NCI-H128 (cell line): ENCODE data around the gene SH3BGRL3.
"Not testable (repeated sequence)": the region's sequence is repeated elsewhere in the genome, so short reads cannot be mapped to it uniquely, and the experiment has no call there.

Experiments
- DNase-seq: peaks from one replicate; lab custom pipeline; 2025; ENCODE audit not compliant: unreplicated experiment; lab: John Stamatoyannopoulos, UW

Gene SH3BGRL3

GRCh38 chr1:26315874-26316850 is 36.3 kb downstream of the SH3BGRL3 start:
- DNase-seq, result no peak

- no peak for DNase-seq
Observed at GRCh38 chr1:26317146-26317545, 37.3 kb downstream of the SH3BGRL3 start.

- no peak for DNase-seq
Observed at GRCh38 chr1:26317612-26318337, 37.9 kb downstream of the SH3BGRL3 start, which contains the start of gene CD52. Gene CD52, plus strand, starts transcription at chr1:26317958. Its CDS starts 60 bp downstream, at chr1:26318018.

GRCh38 chr1:26318338-26319064 is 38.6 kb downstream of the SH3BGRL3 start:
- DNase-seq, result no peak

- DNase-seq, result no peak
Observed at GRCh38 chr1:26320896-26321295, 41.0 kb downstream of the SH3BGRL3 start.

GRCh38 chr1:26321315-26322041 is 41.6 kb downstream of the SH3BGRL3 start:
- DNase-seq, result peak; percentile 86

GRCh38 chr1:26322042-26322331 is 42.1 kb downstream of the SH3BGRL3 start:
- no peak for DNase-seq

GRCh38 chr1:26323382-26323781 is 43.5 kb downstream of the SH3BGRL3 start:
- no peak for DNase-seq

GRCh38 chr1:26324550-26324949 is 44.7 kb downstream of the SH3BGRL3 start:
- DNase-seq, result no peak

GRCh38 chr1:26327956-26328362 is 48.1 kb downstream of the SH3BGRL3 start:
- peak; percentile 56 for DNase-seq

GRCh38 chr1:26328597-26328996 is 48.7 kb downstream of the SH3BGRL3 start:
- DNase-seq, result no peak

- DNase-seq, result not testable (repeated sequence)
Observed at GRCh38 chr1:26329380-26329779, 49.5 kb downstream of the SH3BGRL3 start.

- no peak for DNase-seq
Observed at GRCh38 chr1:26330276-26330675, 50.4 kb downstream of the SH3BGRL3 start.
